ENCODE results near the gene TAF5L. TPM values are rescaled to one million over a fixed set of nuclear protein-coding genes. Genes with fewer than 3 reads are reported as not detected.
A peak's percentile ranks its signal among the peaks of the same experiment; 100 is the strongest.

The TAF5L gene
- total and polyA plus RNA-seq, 3 experiments from 2014 or later: 7.2 to 31.7 (median 30.5) TPM

DNA sequence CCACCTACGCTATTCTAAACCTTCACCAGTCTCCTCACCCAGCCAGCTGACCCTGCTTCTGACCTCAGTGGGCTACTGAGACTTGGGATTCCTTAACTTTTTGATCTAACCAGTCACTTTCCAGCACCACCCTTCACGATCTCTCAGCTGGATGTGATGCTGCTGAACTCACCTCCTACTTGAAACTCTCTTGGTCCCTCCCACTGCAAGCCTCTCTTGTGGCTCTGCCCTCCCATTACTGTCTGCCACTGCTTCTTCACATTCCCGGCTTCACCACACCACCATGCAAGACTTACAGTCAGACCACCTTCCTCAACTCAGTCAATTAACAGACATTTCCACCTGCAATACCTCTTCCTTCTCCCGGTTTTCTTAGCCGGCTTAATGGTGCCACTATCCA, 6.3 kb downstream of the TAF5L start:
- ChIA-PET CTCF (no interaction called here), POLR2A (no interaction called here)
- Mint-ChIP-seq H3K27ac (peak overlapping the region in 2 of 8 donors; percentile 4 to 18), H3K27me3 (no peaks in the 10 kb centered on the region), H3K36me3 (peaks cover 0 to 2% (median 2%) of the 10 kb centered on the region in 3 donors), H3K4me1 (peaks cover 42 to 82% (median 65%) of the 10 kb centered on the region in 3 donors), H3K4me3 (no peak overlapping the region), H3K9me3 (no peaks in the 10 kb centered on the region)
- DNase-seq: no peak
- no peaks in the 10 kb centered on the region for H3K9me3 ChIP-seq (ENCODE audit: low read length)
- no peaks in the 10 kb centered on the region for H3K27me3 ChIP-seq (ENCODE audit: insufficient read depth, low read length, poor library complexity, severe bottlenecking)
- no peak overlapping the region for H3K27ac ChIP-seq (ENCODE audit: low read depth, low read length)
- H3K36me3 ChIP-seq (ENCODE audit: insufficient read depth, low read length): no peaks in the 10 kb centered on the region
- no peak overlapping the region for H3K4me3 ChIP-seq (ENCODE audit: low read length)
- H3K4me1 ChIP-seq (ENCODE audit: insufficient read depth, low read length): peaks cover 25% of the 10 kb centered on the region

- Histone ChIP-seq H3K9me3 (ENCODE audit: low read length) (no peaks in the 10 kb centered on the region), H3K27me3 (ENCODE audit: insufficient read depth, low read length, poor library complexity, severe bottlenecking) (no peaks in the 10 kb centered on the region), H3K36me3 (ENCODE audit: insufficient read depth, low read length) (no peaks in the 10 kb centered on the region), H3K4me3 (ENCODE audit: low read length) (no peak overlapping the region), H3K4me1 (ENCODE audit: insufficient read depth, low read length) (peaks cover 19% of the 10 kb centered on the region), H3K27ac (ENCODE audit: low read depth, low read length) (no peak overlapping the region)
- ChIA-PET POLR2A (no interaction called here), CTCF (no interaction called here)
- no peaks in the 10 kb centered on the region for H3K9me3 Mint-ChIP-seq
- no peaks in the 10 kb centered on the region for H3K27me3 Mint-ChIP-seq
- no peak overlapping the region for H3K4me3 Mint-ChIP-seq
- DNase-seq: no peak
- H3K27ac Mint-ChIP-seq: no peak overlapping the region
- peaks cover 0 to 8% (median 2%) of the 10 kb centered on the region in 3 donors for H3K36me3 Mint-ChIP-seq
- peaks cover 40 to 78% (median 59%) of the 10 kb centered on the region in 3 donors for H3K4me1 Mint-ChIP-seq
Observed at GRCh38 chr1:229619002-229619401, 6.9 kb downstream of the TAF5L start.

GRCh38 chr1:229617351-229618100, 8.4 kb downstream of the TAF5L start:
- Mint-ChIP-seq H3K27me3 (no peaks in the 10 kb centered on the region), H3K27ac (peak overlapping the region in 2 of 8 donors; percentile 3 to 52), H3K9me3 (no peaks in the 10 kb centered on the region), H3K4me1 (peaks cover 32 to 63% (median 49%) of the 10 kb centered on the region in 3 donors), H3K4me3 (no peak overlapping the region), H3K36me3 (peaks cover 0 to 22% (median 7%) of the 10 kb centered on the region in 3 donors)
- CTCF ChIA-PET: no interaction called here
- H3K4me3 ChIP-seq (ENCODE audit: low read length): no peak overlapping the region
- peaks cover 8% of the 10 kb centered on the region for H3K4me1 ChIP-seq (ENCODE audit: insufficient read depth, low read length)
- H3K27me3 ChIP-seq (ENCODE audit: insufficient read depth, low read length, poor library complexity, severe bottlenecking): no peaks in the 10 kb centered on the region
- no peaks in the 10 kb centered on the region for H3K9me3 ChIP-seq (ENCODE audit: low read length)
- peaks cover 6% of the 10 kb centered on the region for H3K36me3 ChIP-seq (ENCODE audit: insufficient read depth, low read length)
- POLR2A ChIA-PET: no interaction called here
- no peak for DNase-seq
- no peak overlapping the region for H3K27ac ChIP-seq (ENCODE audit: low read depth, low read length)

- CTCF ChIA-PET: no interaction called here
- no peaks in the 10 kb centered on the region for H3K4me1 ChIP-seq (ENCODE audit: insufficient read depth, low read length)
Observed at GRCh38 chr1:229614701-229615100, 11.2 kb downstream of the TAF5L start.

GRCh38 chr1:229613938-229614337, 12.0 kb downstream of the TAF5L start:
- no peak overlapping the region for H3K4me3 Mint-ChIP-seq
- no peak for DNase-seq
- H3K9me3 ChIP-seq (ENCODE audit: low read length): no peaks in the 10 kb centered on the region
- H3K4me1 ChIP-seq (ENCODE audit: insufficient read depth, low read length): no peaks in the 10 kb centered on the region
- no peaks in the 10 kb centered on the region for H3K9me3 Mint-ChIP-seq
- H3K36me3 ChIP-seq (ENCODE audit: insufficient read depth, low read length): peaks cover 22% of the 10 kb centered on the region
- H3K27ac ChIP-seq (ENCODE audit: low read depth, low read length): no peak overlapping the region
- no peaks in the 10 kb centered on the region for H3K27me3 ChIP-seq (ENCODE audit: insufficient read depth, low read length, poor library complexity, severe bottlenecking)
- POLR2A ChIA-PET: no interaction called here
- no peak overlapping the region for H3K4me3 ChIP-seq (ENCODE audit: low read length)
- CTCF ChIA-PET: no interaction called here
- H3K4me1 Mint-ChIP-seq: peaks cover 16 to 30% (median 17%) of the 10 kb centered on the region in 3 donors
- H3K36me3 Mint-ChIP-seq: peaks cover 7 to 58% (median 28%) of the 10 kb centered on the region in 3 donors
- no peaks in the 10 kb centered on the region for H3K27me3 Mint-ChIP-seq
- H3K27ac Mint-ChIP-seq: peak overlapping the region in 1 of 8 donors; percentile 38

More at GRCh38 chr1:229614701-229615100, 11.2 kb downstream of the TAF5L start:
- POLR2A ChIA-PET: no interaction called here
- no peak overlapping the region for H3K27ac ChIP-seq (ENCODE audit: low read depth, low read length)
- H3K4me1 Mint-ChIP-seq: peaks cover 20 to 37% (median 25%) of the 10 kb centered on the region in 3 donors
- peaks cover 7 to 50% (median 25%) of the 10 kb centered on the region in 3 donors for H3K36me3 Mint-ChIP-seq
- no peak for DNase-seq
- H3K9me3 Mint-ChIP-seq: no peaks in the 10 kb centered on the region
- no peaks in the 10 kb centered on the region for H3K27me3 Mint-ChIP-seq
- no peak overlapping the region for H3K4me3 ChIP-seq (ENCODE audit: low read length)
- no peaks in the 10 kb centered on the region for H3K9me3 ChIP-seq (ENCODE audit: low read length)
- no peaks in the 10 kb centered on the region for H3K27me3 ChIP-seq (ENCODE audit: insufficient read depth, low read length, poor library complexity, severe bottlenecking)
- H3K27ac Mint-ChIP-seq: peak overlapping the region in 1 of 8 donors; percentile 55
- peaks cover 19% of the 10 kb centered on the region for H3K36me3 ChIP-seq (ENCODE audit: insufficient read depth, low read length)
- H3K4me3 Mint-ChIP-seq: no peak overlapping the region

- no peak overlapping the region for H3K4me3 Mint-ChIP-seq
- no peaks in the 10 kb centered on the region for H3K9me3 Mint-ChIP-seq
- peak overlapping the region in 1 of 8 donors; percentile 7 for H3K27ac Mint-ChIP-seq
- ChIA-PET POLR2A (no interaction called here), CTCF (no interaction called here)
- no peak for DNase-seq
- Histone ChIP-seq H3K4me3 (ENCODE audit: low read length) (no peak overlapping the region), H3K36me3 (ENCODE audit: insufficient read depth, low read length) (peaks cover 34% of the 10 kb centered on the region), H3K4me1 (ENCODE audit: insufficient read depth, low read length) (no peaks in the 10 kb centered on the region), H3K9me3 (ENCODE audit: low read length) (no peaks in the 10 kb centered on the region), H3K27ac (ENCODE audit: low read depth, low read length) (no peak overlapping the region), H3K27me3 (ENCODE audit: insufficient read depth, low read length, poor library complexity, severe bottlenecking) (no peaks in the 10 kb centered on the region)
- no peaks in the 10 kb centered on the region for H3K27me3 Mint-ChIP-seq
- H3K4me1 Mint-ChIP-seq: peaks cover 0 to 4% (median 0%) of the 10 kb centered on the region in 3 donors
- H3K36me3 Mint-ChIP-seq: peaks cover 15 to 96% (median 48%) of the 10 kb centered on the region in 3 donors
Observed at GRCh38 chr1:229608590-229608989, 17.3 kb downstream of the TAF5L start.

DNA sequence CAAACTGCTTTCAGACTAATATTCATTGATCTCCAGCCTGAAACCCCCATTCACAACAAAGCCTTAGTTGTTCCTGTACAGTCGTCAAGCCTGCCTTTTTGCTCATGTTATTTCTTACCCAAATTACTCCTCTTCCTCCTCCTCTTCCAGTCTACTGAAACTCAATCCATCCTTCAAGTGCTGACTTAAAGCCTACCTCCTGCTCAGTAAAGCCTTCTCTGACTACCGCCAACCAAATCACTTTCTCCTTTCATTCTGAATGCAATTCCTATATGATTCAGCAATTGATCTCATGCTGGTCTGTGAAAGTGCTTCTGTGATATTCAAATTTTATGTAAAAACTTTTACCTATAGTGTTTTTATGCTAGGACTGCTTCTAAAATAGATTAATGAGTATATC, 18.6 kb downstream of the TAF5L start:
- Histone ChIP-seq H3K27ac (ENCODE audit: low read depth, low read length) (no peak overlapping the region), H3K4me3 (ENCODE audit: low read length) (no peak overlapping the region), H3K9me3 (ENCODE audit: low read length) (no peaks in the 10 kb centered on the region), H3K27me3 (ENCODE audit: insufficient read depth, low read length, poor library complexity, severe bottlenecking) (no peaks in the 10 kb centered on the region), H3K4me1 (ENCODE audit: insufficient read depth, low read length) (no peaks in the 10 kb centered on the region), H3K36me3 (ENCODE audit: insufficient read depth, low read length) (peaks cover 30% of the 10 kb centered on the region)
- no peak overlapping the region for H3K4me3 Mint-ChIP-seq
- ChIA-PET POLR2A (no interaction called here), CTCF (no interaction called here)
- no peaks in the 10 kb centered on the region for H3K27me3 Mint-ChIP-seq
- DNase-seq: no peak
- peaks cover 0 to 4% (median 0%) of the 10 kb centered on the region in 3 donors for H3K4me1 Mint-ChIP-seq
- H3K9me3 Mint-ChIP-seq: no peaks in the 10 kb centered on the region
- peaks cover 15 to 95% (median 49%) of the 10 kb centered on the region in 3 donors for H3K36me3 Mint-ChIP-seq
- peak overlapping the region in 3 of 8 donors; percentile 17 to 48 (median 22) for H3K27ac Mint-ChIP-seq

GRCh38 chr1:229603371-229604005, 22.4 kb downstream of the TAF5L start:
- H3K9me3 Mint-ChIP-seq: no peaks in the 10 kb centered on the region
- H3K36me3 Mint-ChIP-seq: peaks cover 7 to 86% (median 42%) of the 10 kb centered on the region in 3 donors
- no peak for DNase-seq
- POLR2A ChIA-PET: no interaction called here
- no peak overlapping the region for H3K27ac Mint-ChIP-seq
- no peaks in the 10 kb centered on the region for H3K27me3 Mint-ChIP-seq
- H3K4me1 ChIP-seq (ENCODE audit: insufficient read depth, low read length): no peaks in the 10 kb centered on the region
- H3K9me3 ChIP-seq (ENCODE audit: low read length): no peaks in the 10 kb centered on the region
- no peak overlapping the region for H3K4me3 Mint-ChIP-seq
- no peaks in the 10 kb centered on the region for H3K27me3 ChIP-seq (ENCODE audit: insufficient read depth, low read length, poor library complexity, severe bottlenecking)
- no peak overlapping the region for H3K27ac ChIP-seq (ENCODE audit: low read depth, low read length)
- CTCF ChIA-PET: no interaction called here
- H3K4me1 Mint-ChIP-seq: peaks cover 4 to 14% (median 12%) of the 10 kb centered on the region in 3 donors
- H3K36me3 ChIP-seq (ENCODE audit: insufficient read depth, low read length): peaks cover 31% of the 10 kb centered on the region
- H3K4me3 ChIP-seq (ENCODE audit: low read length): no peak overlapping the region
